GM18505 (cell line): ENCODE measurements around the gene TOP2A.

Experiments
- ATAC-seq: cut with Tn5 transposase; IDR thresholded peaks from one replicate; pipeline ENCODE4 v1.9.1; 2021; ENCODE audit not compliant: unreplicated experiment
- POLR2A ChIP-seq: IDR thresholded peaks from 4 replicates; pipeline ENCODE4 v1.6.1; 2011; ENCODE audit warnings: borderline replicate concordance; ENCODE audit not compliant: insufficient read depth, insufficient read length; ENCODE audit errors: extremely low read depth

TOP2A gene

GRCh38 chr17:40350689-40351358 is 66.9 kb downstream of the TOP2A start:
- ATAC-seq = no peak

GRCh38 chr17:40349895-40350688 is 67.6 kb downstream of the TOP2A start:
- TF ChIP-seq POLR2A = no peak
- no peak for ATAC-seq

More at GRCh38 chr17:40350689-40351358, 66.9 kb downstream of the TOP2A start:
- no peak for TF ChIP-seq POLR2A

DNA sequence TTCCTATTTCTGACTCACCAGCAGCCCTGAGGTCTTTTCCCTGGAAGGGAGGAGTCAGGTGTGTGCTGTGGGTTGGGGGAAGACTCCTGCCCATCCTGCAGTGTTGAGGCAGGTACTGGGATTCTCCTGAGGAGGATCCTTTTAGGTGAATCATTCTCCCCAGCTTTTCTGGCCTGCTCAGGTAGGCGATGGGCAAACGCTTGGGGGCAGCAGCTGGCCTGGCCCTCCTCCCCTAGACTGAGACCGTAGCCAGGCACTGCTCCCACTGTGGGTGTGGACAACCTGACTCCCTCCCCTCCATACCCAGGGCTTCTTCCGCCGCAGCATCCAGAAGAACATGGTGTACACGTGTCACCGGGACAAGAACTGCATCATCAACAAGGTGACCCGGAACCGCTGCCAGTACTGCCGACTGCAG is 68.2 kb downstream of the TOP2A start:
- TF ChIP-seq POLR2A = no peak
- no peak for ATAC-seq

- ATAC-seq = no peak
- TF ChIP-seq POLR2A = no peak
Measured at GRCh38 chr17:40348562-40349476, 68.9 kb downstream of the TOP2A start.

DNA sequence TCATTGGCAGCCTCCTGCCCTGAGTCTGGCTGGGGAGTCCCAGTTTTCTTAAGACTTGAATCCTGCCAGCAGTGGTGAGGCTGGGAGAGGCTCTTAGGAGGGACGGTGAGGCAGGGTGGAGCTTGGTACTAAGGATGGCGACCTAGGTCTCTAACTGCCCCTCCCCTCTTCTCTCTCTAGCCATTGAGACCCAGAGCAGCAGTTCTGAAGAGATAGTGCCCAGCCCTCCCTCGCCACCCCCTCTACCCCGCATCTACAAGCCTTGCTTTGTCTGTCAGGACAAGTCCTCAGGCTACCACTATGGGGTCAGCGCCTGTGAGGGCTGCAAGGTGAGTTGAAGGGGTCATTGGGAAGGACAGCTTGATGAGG is 69.6 kb downstream of the TOP2A start:
- no peak for TF ChIP-seq POLR2A
- no peak for ATAC-seq

GRCh38 chr17:40347319-40348135 is 70.2 kb downstream of the TOP2A start:
- no peak for ATAC-seq
- TF ChIP-seq POLR2A = no peak

GRCh38 chr17:40346765-40347158 is 70.9 kb downstream of the TOP2A start:
- TF ChIP-seq POLR2A = no peak
- ATAC-seq = no peak

- TF ChIP-seq POLR2A = no peak
- no peak for ATAC-seq
Measured at GRCh38 chr17:40345994-40346764, 71.5 kb downstream of the TOP2A start.

GRCh38 chr17:40345161-40345993 is 72.3 kb downstream of the TOP2A start:
- no peak for ATAC-seq
- no peak for TF ChIP-seq POLR2A

DNA sequence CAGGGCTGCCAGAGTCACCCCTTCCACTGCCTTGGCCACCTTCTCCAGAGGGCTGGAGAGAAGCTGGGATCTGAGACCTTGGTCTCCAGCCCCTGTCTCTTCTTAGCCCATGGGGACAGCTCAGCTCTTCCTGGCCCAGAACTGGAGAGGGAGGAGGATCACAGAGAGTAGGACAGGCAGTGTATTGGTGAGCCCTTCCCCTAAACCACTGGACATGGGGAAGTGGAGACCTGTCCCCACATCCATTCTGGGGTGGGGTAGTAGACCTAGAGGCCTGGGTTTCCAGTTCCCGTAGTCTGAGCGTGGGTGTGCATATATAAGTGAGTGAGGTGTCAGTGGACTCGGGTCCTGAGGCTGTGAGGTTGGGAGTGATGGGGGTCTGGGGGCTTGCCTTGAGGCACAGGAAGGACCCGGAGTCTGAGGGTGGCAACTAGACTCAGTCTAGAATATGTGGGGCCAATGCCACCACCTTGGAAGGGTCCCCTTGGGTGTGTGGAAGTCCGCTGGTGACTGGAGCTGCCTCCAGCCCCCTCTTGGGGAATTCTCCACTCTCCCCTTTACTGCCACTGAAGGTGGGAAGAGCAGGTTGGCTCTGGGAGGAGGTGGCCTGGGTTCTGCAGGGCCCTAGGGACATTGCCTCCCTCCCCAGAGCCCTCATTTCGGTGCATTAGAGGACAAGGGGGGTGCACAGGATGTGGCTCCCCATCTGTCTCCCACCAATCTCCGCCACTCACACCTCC is 73.1 kb downstream of the TOP2A start:
- ATAC-seq = no peak
- TF ChIP-seq POLR2A = no peak
